Measurements from ENCODE around the gene TEKT1. TPM values are rescaled to one million over a fixed set of nuclear protein-coding genes. Genes with fewer than 3 reads are reported as not detected.

TEKT1 gene
- total RNA-seq, 1 experiment from 2014 or later = not detected

GRCh38 chr17:6753546-6753945 lies 78.0 kb downstream of the TEKT1 start:
- DNase-seq (ENCODE audit: low spot score) = no peak
- POLR2A ChIA-PET (ENCODE audit: low non-redundant PET) = no interaction called here
- no TSS peak for BruUV-seq (replicated peaks)
- H3K4me3 ChIP-seq (ENCODE audit: low read depth, low read length, poor library complexity, severe bottlenecking) = no peak overlapping the region
- CTCF ChIA-PET = no interaction called here
- TF ChIP-seq EZH2 (IDR thresholded peaks at IDR 0.05; ENCODE audit: borderline replicate concordance, low read depth, low read length, poor library complexity, severe bottlenecking) = no peak
- TF ChIP-seq, protein P1, sequence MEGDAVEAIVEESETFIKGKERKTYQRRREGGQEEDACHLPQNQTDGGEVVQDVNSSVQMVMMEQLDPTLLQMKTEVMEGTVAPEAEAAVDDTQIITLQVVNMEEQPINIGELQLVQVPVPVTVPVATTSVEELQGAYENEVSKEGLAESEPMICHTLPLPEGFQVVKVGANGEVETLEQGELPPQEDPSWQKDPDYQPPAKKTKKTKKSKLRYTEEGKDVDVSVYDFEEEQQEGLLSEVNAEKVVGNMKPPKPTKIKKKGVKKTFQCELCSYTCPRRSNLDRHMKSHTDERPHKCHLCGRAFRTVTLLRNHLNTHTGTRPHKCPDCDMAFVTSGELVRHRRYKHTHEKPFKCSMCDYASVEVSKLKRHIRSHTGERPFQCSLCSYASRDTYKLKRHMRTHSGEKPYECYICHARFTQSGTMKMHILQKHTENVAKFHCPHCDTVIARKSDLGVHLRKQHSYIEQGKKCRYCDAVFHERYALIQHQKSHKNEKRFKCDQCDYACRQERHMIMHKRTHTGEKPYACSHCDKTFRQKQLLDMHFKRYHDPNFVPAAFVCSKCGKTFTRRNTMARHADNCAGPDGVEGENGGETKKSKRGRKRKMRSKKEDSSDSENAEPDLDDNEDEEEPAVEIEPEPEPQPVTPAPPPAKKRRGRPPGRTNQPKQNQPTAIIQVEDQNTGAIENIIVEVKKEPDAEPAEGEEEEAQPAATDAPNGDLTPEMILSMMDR (conservative IDR thresholded peaks at IDR 0.05; ENCODE audit: low read depth, low read length) = no peak
- peak overlapping the region; percentile 57 for H3K27ac ChIP-seq (ENCODE audit: low read depth, low read length, poor library complexity, severe bottlenecking)
- no peaks in the 10 kb centered on the region for H3K9me3 ChIP-seq (ENCODE audit: low read depth, low read length, poor library complexity, severe bottlenecking)
- peaks cover 16% of the 10 kb centered on the region for H3K4me1 ChIP-seq (ENCODE audit: insufficient read depth, low read length, poor library complexity, severe bottlenecking)
- no peaks in the 10 kb centered on the region for H3K36me3 ChIP-seq (ENCODE audit: insufficient read depth, low read length, poor library complexity, severe bottlenecking)
- intact Hi-C loops (cut with micrococcal nuclease; ENCODE audit: unreplicated experiment) = no loop called here
- H3K27me3 ChIP-seq (replicated peaks; ENCODE audit: insufficient read depth, low read depth, low read length, poor library complexity) = no peaks in the 10 kb centered on the region

GRCh38 chr17:6753006-6753445 lies 78.5 kb downstream of the TEKT1 start:
- intact Hi-C loops (cut with micrococcal nuclease; ENCODE audit: unreplicated experiment) = no loop called here
- BruUV-seq (replicated peaks) = no TSS peak
- H3K4me1 ChIP-seq (ENCODE audit: insufficient read depth, low read length, poor library complexity, severe bottlenecking) = peaks cover 16% of the 10 kb centered on the region
- H3K4me3 ChIP-seq (ENCODE audit: low read depth, low read length, poor library complexity, severe bottlenecking) = no peak overlapping the region
- H3K9me3 ChIP-seq (ENCODE audit: low read depth, low read length, poor library complexity, severe bottlenecking) = no peaks in the 10 kb centered on the region
- peak overlapping the region; percentile 57 for H3K27ac ChIP-seq (ENCODE audit: low read depth, low read length, poor library complexity, severe bottlenecking)
- ChIA-PET CTCF (no interaction called here), POLR2A (ENCODE audit: low non-redundant PET) (no interaction called here)
- DNase-seq (ENCODE audit: low spot score) = peak; percentile 45
- H3K27me3 ChIP-seq (replicated peaks; ENCODE audit: insufficient read depth, low read depth, low read length, poor library complexity) = peaks cover 5% of the 10 kb centered on the region
- no peaks in the 10 kb centered on the region for H3K36me3 ChIP-seq (ENCODE audit: insufficient read depth, low read length, poor library complexity, severe bottlenecking)
- TF ChIP-seq, protein P1 (conservative IDR thresholded peaks at IDR 0.05; ENCODE audit: low read depth, low read length) = no peak
- no peak for TF ChIP-seq EZH2 (IDR thresholded peaks at IDR 0.05; ENCODE audit: borderline replicate concordance, low read depth, low read length, poor library complexity, severe bottlenecking)

GRCh38 chr17:6752068-6752909 lies 79.2 kb downstream of the TEKT1 start:
- no peaks in the 10 kb centered on the region for H3K36me3 ChIP-seq (ENCODE audit: insufficient read depth, low read length, poor library complexity, severe bottlenecking)
- no TSS peak for BruUV-seq (replicated peaks)
- peak; percentile 30 for DNase-seq (ENCODE audit: low spot score)
- CTCF ChIA-PET = no interaction called here
- H3K9me3 ChIP-seq (ENCODE audit: low read depth, low read length, poor library complexity, severe bottlenecking) = no peaks in the 10 kb centered on the region
- POLR2A ChIA-PET (ENCODE audit: low non-redundant PET) = no interaction called here
- no peak overlapping the region for H3K4me3 ChIP-seq (ENCODE audit: low read depth, low read length, poor library complexity, severe bottlenecking)
- intact Hi-C loops (cut with micrococcal nuclease; ENCODE audit: unreplicated experiment) = no loop called here
- TF ChIP-seq EZH2 (IDR thresholded peaks at IDR 0.05; ENCODE audit: borderline replicate concordance, low read depth, low read length, poor library complexity, severe bottlenecking) = no peak
- TF ChIP-seq, protein P1 (conservative IDR thresholded peaks at IDR 0.05; ENCODE audit: low read depth, low read length) = no peak
- H3K27me3 ChIP-seq (replicated peaks; ENCODE audit: insufficient read depth, low read depth, low read length, poor library complexity) = peaks cover 7% of the 10 kb centered on the region
- H3K4me1 ChIP-seq (ENCODE audit: insufficient read depth, low read length, poor library complexity, severe bottlenecking) = peaks cover 16% of the 10 kb centered on the region
- peak overlapping the region; percentile 57 for H3K27ac ChIP-seq (ENCODE audit: low read depth, low read length, poor library complexity, severe bottlenecking)

Measured in A673 (cell line).